Small intestine (tissue), 16 donors: ENCODE results near the gene KRTAP9-1. TPM values are rescaled to one million over a fixed set of nuclear protein-coding genes. Genes with fewer than 3 reads are reported as not detected.
"Not testable (repeated sequence)": the region's sequence is repeated elsewhere in the genome, so short reads cannot be mapped to it uniquely, and the experiment has no call there.

Experiments used
- DNase-seq, 2 donors: peaks; one replicate each; pipeline versions ENCODE4 v3.0.0 to v3.0.0-alpha.2; 2013
- FAIRE-seq: peaks from 2 replicates; lab custom pipeline; 2012; peaks lifted over from hg19 to GRCh38; lab: Jason Lieb, UNC
- H3K27ac ChIP-seq, 3 donors: one replicate each; pipeline ENCODE4 v1.5.1; 2013; ENCODE audit warnings: low read length in 2 of 3, mild to moderate bottlenecking in 2 of 3, control low read depth in 1 of 3, inconsistent platforms in 1 of 3, low read depth in 1 of 3, moderate library complexity in 1 of 3
- H3K27me3 ChIP-seq, 3 donors: one replicate each; pipeline ENCODE4 v1.6.1; 2013; ENCODE audit warnings: low read length in 3 of 3, inconsistent platforms in 1 of 3; ENCODE audit not compliant: control insufficient read depth in 3 of 3, insufficient read depth in 3 of 3
- H3K36me3 ChIP-seq, 3 donors: one replicate each; pipeline ENCODE4 v1.6.1; 2013; ENCODE audit warnings: low read length in 3 of 3, inconsistent platforms in 1 of 3, low read depth in 1 of 3, mild to moderate bottlenecking in 1 of 3, moderate library complexity in 1 of 3; ENCODE audit not compliant: control insufficient read depth in 3 of 3, insufficient read depth in 2 of 3
- H3K4me1 ChIP-seq, 3 donors: one replicate each; pipeline ENCODE4 v1.6.1; 2013; ENCODE audit warnings: low read length in 2 of 3, inconsistent platforms in 1 of 3, low read depth in 1 of 3, mild to moderate bottlenecking in 1 of 3, moderate library complexity in 1 of 3; ENCODE audit not compliant: control insufficient read depth in 3 of 3, insufficient read depth in 2 of 3
- H3K4me3 ChIP-seq, 3 donors: one replicate each; pipeline ENCODE4 v1.5.1; 2013; ENCODE audit warnings: low read length in 3 of 3, control low read depth in 1 of 3, inconsistent platforms in 1 of 3, low read depth in 1 of 3, mild to moderate bottlenecking in 1 of 3, moderate library complexity in 1 of 3
- H3K9me3 ChIP-seq, 2 donors: one replicate each; pipeline ENCODE4 v1.6.1; 2013; ENCODE audit warnings: low read depth in 1 of 2, low read length in 1 of 2; ENCODE audit not compliant: control insufficient read depth in 2 of 2, insufficient read depth in 1 of 2
- WGBS, 3 donors: extraction: QIAGEN DNeasy Blood & Tissue Kit; methylation state at CpG; one replicate each; pipeline ENCODE4 v1.1.7; 2013; 5-methylcytosine and 5-hydroxymethylcytosine counted together
- long read RNA-seq, 10 donors: transcript quantifications; one replicate each; lab custom pipeline, GENCODE V29; 2026
- polyA plus RNA-seq, 4 donors: library from polyadenylated mRNA; stranded (reverse) in 3 of 4; unstranded in 1 of 4; fragments of 200-250 nt in 3 of 4; fragments of 120-200 nt in 1 of 4; gene quantifications; one replicate each; pipeline versions ENCODE4 v1.2.1 to v1.2.3, GENCODE V29; 2013
- donor health status: healthy with polysubstance abuse.
- donor health status: control.
- donor health status: control.
- donor health status: Bipolar disorder and iron deficiency.
- donor health status: healthy.

The KRTAP9-1 gene
- not detected for polyA plus RNA-seq
- long read RNA-seq, donor 1, result 0 reads
- long read RNA-seq, donor 2, result 0 reads
- long read RNA-seq, donor 3, result 0 reads
- long read RNA-seq, donor 4, result 0 reads
- long read RNA-seq, donor 5, result 0 reads
- long read RNA-seq, donor 6, result 0 reads
- long read RNA-seq, donor 7, result 0 reads
- long read RNA-seq, donor 8, result 0 reads
- long read RNA-seq, donor 9, result 0 reads
- long read RNA-seq, donor 10, result 0 reads

DNA sequence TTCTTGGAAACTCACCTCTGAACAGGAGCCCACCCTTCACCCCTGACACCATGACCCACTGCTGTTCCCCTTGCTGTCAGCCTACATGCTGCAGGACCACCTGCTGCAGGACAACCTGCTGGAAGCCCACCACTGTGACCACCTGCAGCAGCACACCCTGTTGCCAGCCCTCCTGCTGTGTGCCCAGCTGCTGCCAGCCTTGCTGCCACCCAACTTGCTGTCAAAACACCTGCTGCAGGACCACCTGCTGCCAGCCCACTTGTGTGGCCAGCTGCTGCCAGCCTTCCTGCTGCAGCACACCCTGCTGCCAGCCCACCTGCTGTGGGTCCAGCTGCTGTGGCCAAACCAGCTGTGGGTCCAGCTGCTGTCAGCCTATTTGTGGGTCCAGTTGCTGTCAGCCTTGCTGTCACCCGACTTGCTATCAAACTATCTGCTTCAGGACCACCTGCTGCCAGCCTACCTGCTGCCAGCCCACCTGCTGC lies at the start of gene KRTAP9-1:
Gene KRTAP9-1 (plus strand): TSS at position 51 of the 482 bp plus-strand sequence. CDS start 0 bp downstream, at position 51.
- H3K9me3 ChIP-seq, H3K27ac ChIP-seq, FAIRE-seq, H3K4me1 ChIP-seq, H3K4me3 ChIP-seq, DNase-seq, H3K36me3 ChIP-seq: not testable (repeated sequence)
- H3K27me3 ChIP-seq, result peaks cover 0 to 25% (median 2%) of the 10 kb centered on the region in 3 donors
- WGBS, 3 donors, result 18 to 60% (median 50%) methylated on average over 1 of the region's 1 CpG

- WGBS, 3 donors, result 72 to 84% (median 73%) methylated on average over 5 to 6 of the region's 6 CpGs
- Histone ChIP-seq H3K9me3 (peaks cover 0 to 9% of the 10 kb centered on the region in 2 donors), H3K27ac (no peak within 1 kb of the TSS), H3K27me3 (no peaks in the 10 kb centered on the region), H3K4me1 (no peaks in the 10 kb centered on the region), H3K36me3 (no peaks in the 10 kb centered on the region), H3K4me3 (no peak within 1 kb of the TSS)
- FAIRE-seq, result no peak
- no peak for DNase-seq
Observed at GRCh38 chr17:41140360-41141131, 49.1 kb upstream of the KRTAP9-1 start, which contains the start of gene KRTAP4-6. KRTAP4-6 (minus strand) TSS chr17:41140544; CDS start chr17:41140487, 57 bp downstream.

GRCh38 chr17:41141361-41141760 lies 48.3 kb upstream of the KRTAP9-1 start:
- Histone ChIP-seq H3K27me3 (no peaks in the 10 kb centered on the region), H3K4me3 (no peak overlapping the region), H3K9me3 (peaks cover 0 to 9% of the 10 kb centered on the region in 2 donors), H3K4me1 (no peaks in the 10 kb centered on the region), H3K27ac (no peak overlapping the region), H3K36me3 (no peaks in the 10 kb centered on the region)
- DNase-seq, result no peak
- FAIRE-seq, result no peak

DNA sequence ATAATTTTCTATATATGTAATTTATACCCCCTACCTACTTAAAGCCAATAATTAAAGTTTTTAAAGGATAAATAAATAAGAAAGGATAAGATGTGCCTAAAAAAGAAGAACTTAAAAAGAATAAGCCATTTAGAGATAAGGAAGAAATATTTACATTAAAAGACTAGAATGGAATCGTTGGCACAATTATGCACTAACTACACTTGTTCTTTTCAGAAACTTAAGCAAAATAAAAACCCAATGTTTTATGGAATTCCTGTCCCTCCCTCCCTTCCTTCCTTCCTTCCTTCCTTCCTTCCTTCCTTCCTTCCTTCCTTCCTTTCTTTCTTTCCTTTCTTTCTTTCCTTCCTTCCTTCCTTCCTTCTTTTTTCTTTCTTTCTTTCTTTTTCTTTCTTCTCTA lies 44.8 kb upstream of the KRTAP9-1 start:
- Histone ChIP-seq H3K4me3 (no peak overlapping the region), H3K27ac (no peak overlapping the region), H3K4me1 (no peaks in the 10 kb centered on the region), H3K36me3 (no peaks in the 10 kb centered on the region), H3K27me3 (peaks cover 0 to 4% (median under 1%) of the 10 kb centered on the region in 3 donors), H3K9me3 (peaks cover 0 to 9% of the 10 kb centered on the region in 2 donors)
- FAIRE-seq, result no peak
- no peak for DNase-seq
- 84 to 94% (median 84%) methylated on average over 1 of the region's 1 CpG for WGBS, 3 donors

- DNase-seq (no peak), FAIRE-seq (no peak)
- 89 to 93% (median 90%) methylated on average over 2 of the region's 2 CpGs for WGBS, 3 donors
- Histone ChIP-seq H3K4me1 (no peaks in the 10 kb centered on the region), H3K9me3 (peaks cover 0 to 9% of the 10 kb centered on the region in 2 donors), H3K27me3 (peaks cover 0 to 7% (median 2%) of the 10 kb centered on the region in 3 donors), H3K27ac (no peak overlapping the region), H3K4me3 (no peak overlapping the region), H3K36me3 (no peaks in the 10 kb centered on the region)
Observed at GRCh38 chr17:41145261-41145660, 44.4 kb upstream of the KRTAP9-1 start.

DNA sequence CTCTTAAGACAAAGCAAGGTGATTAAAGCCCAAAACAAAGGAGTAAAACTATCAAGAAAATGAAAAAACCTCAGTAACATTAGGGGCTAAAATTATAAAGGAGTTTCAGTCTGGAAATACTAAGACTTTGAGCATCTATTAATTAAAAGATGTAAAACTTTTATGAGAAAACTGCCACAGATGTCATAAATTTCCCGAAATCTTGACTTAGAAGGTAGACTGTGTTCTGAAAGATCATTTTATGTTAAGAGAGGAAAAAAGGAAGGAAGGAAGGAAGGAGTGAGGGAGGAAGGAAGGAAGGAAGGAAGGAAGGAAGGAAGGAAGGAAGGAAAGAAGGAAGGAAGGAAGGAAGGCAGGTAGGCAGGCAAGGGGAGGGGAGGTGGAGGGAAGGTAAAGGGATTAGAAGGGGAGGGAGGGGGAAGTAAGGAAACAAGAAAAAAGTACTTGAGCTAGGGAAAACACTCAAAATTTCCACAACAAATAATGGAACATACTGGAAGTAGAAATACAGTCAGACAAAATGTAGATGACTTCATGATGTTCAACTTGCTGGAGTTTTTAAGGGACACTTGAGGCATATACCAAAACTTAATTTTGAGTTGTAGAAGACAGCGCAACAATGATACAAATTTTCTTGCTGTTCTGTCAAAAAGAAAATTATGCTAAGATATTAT lies 42.0 kb upstream of the KRTAP9-1 start:
- DNase-seq (no peak), FAIRE-seq (no peak)
- Histone ChIP-seq H3K9me3 (peaks cover 0 to 9% of the 10 kb centered on the region in 2 donors), H3K4me3 (no peak overlapping the region), H3K36me3 (no peaks in the 10 kb centered on the region), H3K27ac (no peak overlapping the region), H3K4me1 (no peaks in the 10 kb centered on the region), H3K27me3 (peaks cover 0 to 7% (median 2%) of the 10 kb centered on the region in 3 donors)
- 88 to 92% (median 89%) methylated on average over 2 of the region's 2 CpGs for WGBS, 3 donors

DNA sequence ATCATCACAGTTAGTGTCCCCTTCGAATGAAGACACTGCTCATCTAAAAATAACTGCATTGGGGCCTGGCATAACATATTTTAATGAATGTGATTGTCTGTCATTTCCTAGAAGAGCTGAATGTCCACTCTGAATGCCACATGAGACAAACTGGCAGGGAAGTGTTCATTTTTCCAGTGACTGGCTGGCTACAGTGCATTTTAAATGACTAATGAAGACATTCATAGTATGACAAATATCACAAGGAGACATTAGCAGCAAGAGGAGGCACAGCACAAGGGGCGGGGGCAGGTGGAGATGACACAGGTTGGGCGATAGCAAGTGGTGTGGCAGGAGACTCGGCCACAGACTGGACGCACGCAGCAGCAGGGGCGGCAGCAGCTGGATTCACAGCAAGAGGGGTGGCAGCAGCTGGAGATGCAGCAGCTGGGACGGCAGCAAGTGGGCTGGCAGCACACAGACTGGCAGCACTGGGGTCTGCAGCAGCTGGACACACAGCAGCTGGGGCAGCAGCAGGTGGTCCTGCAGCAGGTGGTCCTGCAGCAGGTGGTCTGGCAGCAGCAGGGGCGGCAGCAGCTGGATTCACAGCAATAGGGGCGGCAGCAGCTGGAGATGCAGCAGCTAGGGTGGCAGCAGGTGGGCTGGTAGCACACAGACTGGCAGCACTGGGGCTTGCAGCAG lies 40.6 kb upstream of the KRTAP9-1 start:
- FAIRE-seq, result not testable (repeated sequence)

GRCh38 chr17:41149652-41149985 lies 40.1 kb upstream of the KRTAP9-1 start, which contains the start of gene KRTAP4-5:
KRTAP4-5 (minus strand) TSS chr17:41149825; CDS start chr17:41149767, 58 bp downstream.
- DNase-seq (no peak), FAIRE-seq (no peak)
- Histone ChIP-seq H3K4me1 (no peaks in the 10 kb centered on the region), H3K27ac (no peak within 1 kb of the TSS), H3K36me3 (no peaks in the 10 kb centered on the region), H3K4me3 (no peak within 1 kb of the TSS), H3K27me3 (peaks cover 0 to 7% (median 2%) of the 10 kb centered on the region in 3 donors), H3K9me3 (peaks cover 0 to 3% of the 10 kb centered on the region in 2 donors)
- 53 to 68% (median 66%) methylated on average over 2 of the region's 2 CpGs for WGBS, 3 donors

More for the DNA sequence above, 40.6 kb upstream of the KRTAP9-1 start:
- not testable (repeated sequence) for H3K4me1 ChIP-seq, H3K27me3 ChIP-seq, DNase-seq, H3K27ac ChIP-seq, H3K36me3 ChIP-seq, H3K9me3 ChIP-seq, H3K4me3 ChIP-seq
- 82 to 86% (median 83%) methylated on average over 8 to 10 of the region's 10 CpGs for WGBS, 3 donors
